NCI-H1092 treated with DMSO at 0.1 percent for 48 hours (cell line): ENCODE measurements around the gene NCOA1.
A peak's percentile ranks its signal among the peaks of the same experiment; 100 is the strongest.

Experiments
- DNase-seq: peaks from one replicate; lab custom pipeline; 2025; lab: John Stamatoyannopoulos, UW

The NCOA1 gene

GRCh38 chr2:24697792-24698191 is 206.7 kb downstream of the NCOA1 start:
- no peak for DNase-seq

GRCh38 chr2:24702800-24703199 is 211.7 kb downstream of the NCOA1 start:
- no peak for DNase-seq

GRCh38 chr2:24704692-24705091 is 213.6 kb downstream of the NCOA1 start:
- no peak for DNase-seq

- DNase-seq, result no peak
Observed at GRCh38 chr2:24707143-24707542, 216.1 kb downstream of the NCOA1 start.

GRCh38 chr2:24708537-24709152 is 217.6 kb downstream of the NCOA1 start:
- DNase-seq, result no peak

DNA sequence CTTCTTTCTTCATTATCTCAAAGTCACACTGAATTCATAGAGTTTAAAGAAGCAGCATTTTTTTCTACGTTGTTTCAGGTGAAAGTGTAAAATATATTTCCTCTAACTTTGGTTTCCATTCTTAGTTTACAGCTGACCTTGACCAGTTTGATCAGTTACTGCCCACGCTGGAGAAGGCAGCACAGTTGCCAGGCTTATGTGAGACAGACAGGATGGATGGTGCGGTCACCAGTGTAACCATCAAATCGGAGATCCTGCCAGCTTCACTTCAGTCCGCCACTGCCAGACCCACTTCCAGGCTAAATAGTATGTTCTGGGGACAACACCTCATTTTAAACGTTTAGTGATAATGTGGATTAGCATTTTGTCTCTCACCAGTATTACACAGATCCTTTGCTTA is 219.8 kb downstream of the NCOA1 start:
- DNase-seq, result no peak

DNA sequence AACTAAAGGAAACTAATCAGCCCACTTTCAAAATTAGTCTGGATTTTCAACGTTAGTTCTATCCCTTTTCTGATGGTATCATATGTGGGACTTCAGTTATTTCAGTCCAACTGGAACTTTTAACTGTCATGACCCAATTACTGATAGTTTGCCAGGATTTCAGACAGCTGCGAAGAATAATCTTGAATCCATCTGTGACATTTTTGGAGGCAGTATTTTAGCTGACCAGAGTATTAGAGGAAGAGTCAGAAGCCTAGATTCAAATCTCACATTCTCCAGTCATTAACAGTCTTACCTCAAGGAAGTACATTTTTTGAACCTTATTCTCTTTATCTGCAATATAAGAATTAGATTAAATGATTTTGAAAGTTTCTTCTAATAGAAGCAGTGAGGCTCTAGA is 220.8 kb downstream of the NCOA1 start:
- no peak for DNase-seq

- no peak for DNase-seq
Observed at GRCh38 chr2:24712296-24712695, 221.2 kb downstream of the NCOA1 start.

DNA sequence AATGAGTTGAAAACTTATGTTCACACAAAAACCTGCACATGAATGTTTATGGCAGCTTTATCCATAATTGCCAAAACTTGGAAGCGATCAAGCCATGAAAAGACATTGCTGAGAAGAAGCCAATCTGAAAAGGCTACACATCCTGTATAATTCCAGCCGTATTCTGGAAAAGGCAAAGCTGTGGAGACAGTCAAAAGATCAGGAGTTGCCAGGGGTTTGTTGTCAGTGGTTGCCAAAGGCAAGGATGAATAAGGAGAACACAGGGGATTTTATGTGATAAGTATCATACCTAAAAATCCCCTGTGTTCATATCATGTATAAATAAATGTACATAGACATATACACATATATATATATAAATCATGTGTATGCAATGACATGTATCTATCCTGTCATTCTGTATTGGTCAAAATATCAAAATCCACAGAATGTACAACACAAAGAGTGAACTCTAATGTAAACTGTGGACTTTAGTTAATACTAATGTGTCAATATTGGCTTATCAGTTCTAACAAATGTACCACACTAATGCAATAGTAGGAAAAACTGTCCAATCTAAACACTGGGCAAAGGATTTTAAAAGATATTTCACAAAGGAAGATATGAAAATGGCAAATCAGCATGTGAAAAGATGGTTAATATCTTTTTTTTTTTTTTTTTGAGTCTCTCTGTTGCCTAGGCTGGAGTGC is 226.4 kb downstream of the NCOA1 start:
- no peak for DNase-seq

- no peak for DNase-seq
Observed at GRCh38 chr2:24720310-24720709, 229.3 kb downstream of the NCOA1 start.

DNA sequence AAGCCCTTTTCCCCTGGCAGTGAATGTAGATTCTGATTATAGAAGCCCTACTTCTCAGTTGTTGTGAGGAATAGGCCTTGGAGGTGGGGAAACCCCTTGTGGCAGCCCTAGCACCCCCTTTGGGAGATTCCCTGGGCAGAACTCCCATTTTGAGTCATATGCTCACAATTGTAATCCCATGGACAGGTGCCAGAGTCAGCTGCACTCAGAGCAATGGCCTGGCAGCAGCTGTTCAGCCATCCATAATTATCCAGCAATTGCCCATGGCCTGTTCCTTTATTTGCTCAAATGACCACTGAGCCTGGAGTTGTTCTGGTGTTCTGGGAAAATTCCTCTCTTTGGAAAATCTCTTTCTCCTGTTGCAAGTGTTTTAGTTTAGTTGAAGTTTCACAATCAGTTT is 230.4 kb downstream of the NCOA1 start:
- peak; percentile 76 for DNase-seq

DNA sequence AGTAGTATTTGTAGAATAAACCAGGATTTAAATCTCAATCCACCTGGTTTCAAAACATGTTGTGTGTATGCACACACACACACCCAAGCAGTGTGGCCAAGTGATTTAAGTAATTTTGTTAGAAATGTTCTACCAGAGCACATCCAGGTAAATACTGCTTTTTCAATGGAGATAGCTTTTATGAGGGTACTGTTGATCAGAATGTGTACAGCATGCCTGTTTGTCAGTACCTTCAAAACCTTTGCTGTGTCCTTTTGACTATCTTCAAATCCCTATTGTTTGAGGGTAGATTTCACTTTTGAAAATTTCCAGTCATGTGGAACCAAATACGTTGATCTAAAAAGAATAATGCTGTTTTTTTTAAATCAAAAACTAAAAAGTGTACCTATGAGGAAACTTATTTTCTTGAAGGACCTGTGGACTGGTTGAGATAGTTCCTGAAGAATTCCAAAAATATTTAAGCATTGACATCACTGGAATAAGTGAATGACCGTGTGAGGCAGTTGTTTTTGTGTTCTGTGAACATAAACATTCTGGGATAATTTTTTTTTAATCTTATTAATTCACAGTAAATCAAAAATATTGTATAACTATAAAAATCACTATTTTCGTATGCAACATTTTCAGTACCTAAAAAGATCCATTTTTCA is 231.2 kb downstream of the NCOA1 start:
- DNase-seq, result no peak

DNA sequence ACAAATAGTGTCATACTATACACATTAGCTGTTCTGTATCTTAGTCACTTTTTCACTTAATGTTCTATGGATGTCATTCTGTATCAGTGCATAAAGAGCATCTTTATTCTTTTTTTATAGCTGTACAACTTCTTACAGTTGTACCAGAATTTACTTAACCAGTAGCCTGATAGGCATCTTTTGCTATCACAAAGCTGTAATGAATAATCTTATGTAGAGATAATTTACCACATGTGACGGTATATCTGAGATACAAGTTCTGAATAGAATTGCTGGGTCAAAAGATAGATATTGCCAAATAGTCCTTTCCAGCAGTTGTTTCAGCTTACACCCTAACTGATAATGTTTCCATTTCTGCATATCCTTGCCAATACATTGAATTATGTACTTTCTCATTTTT is 232.1 kb downstream of the NCOA1 start:
- no peak for DNase-seq

- no peak for DNase-seq
Observed at GRCh38 chr2:24723665-24724064, 232.6 kb downstream of the NCOA1 start.

DNA sequence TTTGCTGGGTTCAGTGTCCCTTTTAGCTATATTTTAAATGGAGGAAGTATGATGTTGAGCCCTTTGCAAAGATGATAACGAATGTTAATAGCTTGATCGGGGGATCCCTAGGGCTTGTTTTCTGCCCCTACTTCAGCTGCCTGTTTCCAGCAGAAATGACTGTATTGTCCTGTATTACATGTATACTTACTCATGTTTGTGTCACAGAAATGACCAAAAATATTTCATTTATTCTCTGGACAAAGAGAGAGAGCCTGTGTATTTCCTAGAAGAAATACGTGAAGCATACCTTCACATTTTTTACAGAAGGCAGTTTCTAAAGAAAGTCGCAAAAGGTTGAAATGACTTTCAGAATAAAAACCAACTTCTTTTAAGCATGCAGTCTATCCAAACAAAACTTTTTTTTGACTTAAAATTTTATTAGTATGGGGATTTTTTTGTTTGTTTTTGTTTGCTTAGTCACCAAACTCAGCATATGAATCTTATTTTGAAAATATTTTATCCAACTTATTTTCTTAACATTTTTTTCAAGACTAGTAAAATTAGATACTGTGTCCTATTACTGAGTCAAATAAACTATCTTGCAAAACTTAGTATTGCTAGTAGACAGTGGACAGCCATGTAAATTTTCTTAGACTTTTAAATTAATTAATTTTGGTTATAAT is 233.2 kb downstream of the NCOA1 start:
- DNase-seq, result no peak

DNA sequence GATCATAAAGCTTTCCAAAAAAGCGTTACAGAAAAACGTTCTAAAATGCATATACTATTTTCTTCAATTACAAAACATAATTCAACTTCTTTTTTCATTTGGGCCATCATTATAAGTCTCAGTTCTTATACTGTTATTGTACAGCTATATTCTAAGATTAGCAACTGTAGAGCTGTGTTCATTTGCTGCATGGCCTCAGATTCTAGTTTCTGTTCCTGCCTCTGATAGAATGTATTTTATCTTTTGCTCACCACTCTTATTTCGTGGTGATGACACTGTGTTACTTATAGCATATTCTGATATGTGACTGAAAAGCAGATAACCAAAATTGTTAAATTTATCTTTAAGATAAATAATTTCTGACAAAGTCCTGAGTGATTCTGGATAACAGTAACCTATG is 234.9 kb downstream of the NCOA1 start:
- DNase-seq, result no peak

DNA sequence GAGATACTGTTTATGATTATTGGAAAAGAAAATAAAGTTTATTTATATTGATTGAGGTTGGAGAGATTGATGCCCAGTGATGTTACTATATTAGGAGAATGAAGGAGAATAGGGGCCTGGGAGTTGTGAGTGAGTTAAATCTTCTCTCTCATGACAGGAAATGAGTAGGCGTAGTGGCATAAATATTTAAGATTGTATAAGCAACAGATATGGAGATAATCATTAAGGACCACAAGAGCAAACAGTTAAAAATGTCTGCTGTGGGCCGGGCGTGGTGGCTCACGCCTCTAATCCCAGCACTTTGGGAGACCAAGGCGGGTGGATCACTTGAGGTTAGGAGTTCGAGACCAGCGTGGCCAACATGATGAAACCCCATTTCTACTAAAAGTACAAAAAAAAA is 239.4 kb downstream of the NCOA1 start:
- no peak for DNase-seq

GRCh38 chr2:24731040-24731439 is 240.0 kb downstream of the NCOA1 start:
- no peak for DNase-seq

DNA sequence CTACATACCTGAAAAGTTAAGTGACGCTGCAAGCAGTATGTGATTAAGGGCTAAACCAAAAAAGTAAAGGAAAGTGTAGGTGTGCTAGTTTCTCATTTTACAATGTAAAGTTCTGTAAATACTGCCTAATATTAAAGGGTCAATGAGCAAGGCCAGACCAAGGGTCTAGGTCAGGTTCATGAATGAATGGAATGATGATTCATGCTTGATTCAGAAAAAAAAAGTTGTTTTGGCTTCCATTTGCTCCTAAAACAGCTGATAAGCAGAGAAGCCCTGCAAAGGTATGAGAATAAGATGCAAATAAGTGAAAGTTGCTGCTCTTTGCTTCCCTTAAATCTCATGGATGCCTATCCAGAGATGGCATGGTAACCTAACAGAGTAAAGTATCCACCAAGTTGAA is 240.9 kb downstream of the NCOA1 start:
- DNase-seq, result no peak

- no peak for DNase-seq
Observed at GRCh38 chr2:24734741-24735140, 243.7 kb downstream of the NCOA1 start.

DNA sequence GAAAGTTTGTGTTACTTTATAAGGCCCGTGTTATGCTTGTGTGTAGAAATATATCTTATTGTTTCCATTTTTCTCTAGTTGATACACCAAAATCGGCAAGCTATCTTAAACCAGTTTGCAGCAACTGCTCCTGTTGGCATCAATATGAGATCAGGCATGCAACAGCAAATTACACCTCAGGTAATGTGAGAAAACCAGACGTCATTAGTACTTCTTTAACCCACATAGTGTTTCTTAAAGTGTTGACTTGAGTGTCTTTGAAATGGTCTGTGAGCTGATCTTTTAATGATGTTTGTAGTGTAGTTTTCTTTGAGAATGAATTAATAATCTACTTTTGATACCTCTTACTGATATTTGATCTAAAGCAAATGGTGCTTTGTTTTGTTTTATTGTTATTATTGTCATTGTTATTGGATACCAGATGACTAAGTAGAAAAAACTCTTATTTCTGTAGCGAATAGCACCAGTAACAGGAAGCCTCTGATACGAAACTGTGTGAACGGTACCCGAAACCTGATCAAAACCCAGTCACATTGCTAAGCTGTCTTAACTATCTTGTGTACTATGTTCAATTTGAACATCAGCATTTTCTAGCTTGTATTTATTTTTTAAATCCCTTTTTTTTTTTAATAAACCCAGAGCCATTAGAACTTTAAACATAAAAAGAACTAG is 248.4 kb downstream of the NCOA1 start:
- no peak for DNase-seq

GRCh38 chr2:24740142-24740541 is 249.1 kb downstream of the NCOA1 start:
- DNase-seq, result no peak
